ENCODE measurements around the gene NSMCE1. TPM values are rescaled to one million over a fixed set of nuclear protein-coding genes. Genes with fewer than 3 reads are reported as not detected.
A peak's percentile ranks its signal among the peaks of the same experiment; 100 is the strongest.

NSMCE1 gene
- total RNA-seq, 4 donors from 2014 or later, result 22.4 to 92.4 (median 29.5) TPM

DNA sequence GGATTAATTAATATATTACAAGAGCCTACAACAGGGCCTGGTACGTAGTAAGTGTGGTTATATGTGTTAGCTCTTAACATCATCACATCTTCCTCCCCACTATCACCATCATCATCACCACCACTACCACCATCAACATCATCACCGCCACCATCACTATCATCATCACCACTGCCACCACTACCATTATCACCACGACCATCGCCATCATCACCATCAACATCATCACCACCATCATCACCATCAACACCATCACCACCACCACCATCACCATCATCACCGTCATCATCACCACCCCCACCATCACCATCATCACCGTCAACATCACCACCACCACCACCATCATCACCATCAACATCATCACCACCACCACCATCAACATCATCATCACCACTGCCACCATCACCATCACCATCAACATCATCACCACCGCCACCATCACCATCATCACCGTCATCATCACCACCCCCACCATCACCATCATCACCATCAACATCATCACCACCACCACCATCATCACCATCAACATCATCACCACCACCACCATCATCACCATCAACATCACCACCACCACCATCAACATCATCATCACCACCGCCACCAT is 37.4 kb upstream of the NSMCE1 start:
- intact Hi-C loops (cut with DNase I), result no loop called here
- 89 to 91% methylated on average over 9 of the region's 9 CpGs for WGBS, 2 donors
- Histone ChIP-seq H3K9me3 (no peaks in the 10 kb centered on the region), H3K4me3 (no peak overlapping the region), H3K27me3 (no peaks in the 10 kb centered on the region), H3K4me1 (peaks cover 0 to 12% (median 11%) of the 10 kb centered on the region in 3 donors), H3K36me3 (no peaks in the 10 kb centered on the region), H3K27ac (peak overlapping the region in 2 of 4 donors; percentile 43 to 55)
- no peak for TF ChIP-seq POLR2A (IDR thresholded peaks at IDR 0.05)
- TF ChIP-seq, protein P1, sequence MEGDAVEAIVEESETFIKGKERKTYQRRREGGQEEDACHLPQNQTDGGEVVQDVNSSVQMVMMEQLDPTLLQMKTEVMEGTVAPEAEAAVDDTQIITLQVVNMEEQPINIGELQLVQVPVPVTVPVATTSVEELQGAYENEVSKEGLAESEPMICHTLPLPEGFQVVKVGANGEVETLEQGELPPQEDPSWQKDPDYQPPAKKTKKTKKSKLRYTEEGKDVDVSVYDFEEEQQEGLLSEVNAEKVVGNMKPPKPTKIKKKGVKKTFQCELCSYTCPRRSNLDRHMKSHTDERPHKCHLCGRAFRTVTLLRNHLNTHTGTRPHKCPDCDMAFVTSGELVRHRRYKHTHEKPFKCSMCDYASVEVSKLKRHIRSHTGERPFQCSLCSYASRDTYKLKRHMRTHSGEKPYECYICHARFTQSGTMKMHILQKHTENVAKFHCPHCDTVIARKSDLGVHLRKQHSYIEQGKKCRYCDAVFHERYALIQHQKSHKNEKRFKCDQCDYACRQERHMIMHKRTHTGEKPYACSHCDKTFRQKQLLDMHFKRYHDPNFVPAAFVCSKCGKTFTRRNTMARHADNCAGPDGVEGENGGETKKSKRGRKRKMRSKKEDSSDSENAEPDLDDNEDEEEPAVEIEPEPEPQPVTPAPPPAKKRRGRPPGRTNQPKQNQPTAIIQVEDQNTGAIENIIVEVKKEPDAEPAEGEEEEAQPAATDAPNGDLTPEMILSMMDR (IDR thresholded peaks at IDR 0.05), result no peak
- DNase-seq, result no peak

DNA sequence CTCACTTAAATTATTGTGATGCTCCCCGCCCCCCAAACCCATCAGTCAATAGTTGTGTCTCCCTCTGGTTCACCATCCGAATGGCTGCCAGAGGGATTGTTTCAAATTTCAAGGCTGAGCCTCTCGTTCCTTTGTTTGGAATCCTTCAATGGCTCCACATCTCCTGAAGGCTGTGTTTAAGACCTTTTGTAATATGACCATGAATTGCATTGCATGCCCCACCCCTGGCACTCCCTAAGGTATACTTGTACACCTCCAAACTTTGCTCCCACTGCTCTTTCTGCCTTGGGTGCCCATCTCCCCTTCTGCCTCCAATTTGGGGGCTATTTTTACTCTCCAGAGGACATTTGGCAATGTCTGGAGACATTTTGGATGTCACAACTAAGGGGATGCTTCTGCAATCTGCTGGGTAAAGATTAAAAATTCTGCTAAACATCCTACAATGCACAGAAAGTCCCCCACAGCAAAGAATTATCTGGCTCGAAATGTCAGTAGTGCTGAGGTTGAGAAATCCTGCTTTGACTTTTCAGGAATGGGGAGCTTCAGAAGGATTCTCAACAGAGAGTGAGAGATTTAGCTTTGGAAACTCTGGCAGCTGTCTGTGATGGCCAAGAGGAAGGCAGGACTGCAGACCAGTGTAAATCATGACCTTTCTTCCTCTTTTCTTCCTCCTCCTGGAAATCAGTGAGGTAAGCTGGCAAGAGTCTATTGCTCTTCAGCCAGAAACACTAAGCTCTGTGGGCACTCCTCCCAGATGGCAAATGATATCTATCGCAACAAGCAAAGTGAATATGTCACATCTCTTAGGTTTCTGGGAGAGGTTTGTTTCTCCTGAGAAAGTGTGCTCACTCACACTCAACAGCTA is 36.5 kb upstream of the NSMCE1 start:
- no peaks in the 10 kb centered on the region for H3K27me3 ChIP-seq
- peak overlapping the region in 2 of 4 donors; percentile 43 to 55 for H3K27ac ChIP-seq
- H3K36me3 ChIP-seq, result no peaks in the 10 kb centered on the region
- H3K9me3 ChIP-seq, result no peaks in the 10 kb centered on the region
- 42 to 54% methylated on average over 5 of the region's 5 CpGs for WGBS, 2 donors
- no peak for DNase-seq
- H3K4me1 ChIP-seq, result peaks cover 0 to 12% (median 11%) of the 10 kb centered on the region in 3 donors
- intact Hi-C loops (cut with DNase I), result no loop called here
- no peak overlapping the region for H3K4me3 ChIP-seq
- TF ChIP-seq, protein P1 (IDR thresholded peaks at IDR 0.05), result no peak
- no peak for TF ChIP-seq POLR2A (IDR thresholded peaks at IDR 0.05)

DNA sequence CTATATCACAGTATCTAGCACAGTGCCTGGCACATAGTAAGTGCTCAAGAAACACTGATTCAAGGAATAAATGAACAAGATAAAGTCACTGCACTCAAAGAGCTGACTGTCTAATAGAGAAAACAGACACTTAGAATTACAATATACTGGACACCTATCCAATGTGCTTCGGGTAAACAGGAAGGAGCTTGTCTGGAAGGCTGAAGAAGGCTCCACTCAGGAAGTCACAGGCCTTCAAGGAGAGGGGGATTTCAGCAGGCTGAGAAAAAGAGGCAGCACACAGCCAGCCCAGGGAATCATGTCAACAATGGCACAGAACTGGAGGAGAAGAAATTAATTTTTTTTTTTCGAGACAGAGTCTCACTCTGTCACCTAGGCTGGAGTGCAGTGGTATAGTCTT is 35.5 kb upstream of the NSMCE1 start:
- DNase-seq, result no peak
- TF ChIP-seq, protein P1 (IDR thresholded peaks at IDR 0.05), result no peak
- Histone ChIP-seq H3K4me3 (no peak overlapping the region), H3K27ac (no peak overlapping the region), H3K36me3 (no peaks in the 10 kb centered on the region), H3K4me1 (peaks cover 0 to 12% (median 11%) of the 10 kb centered on the region in 3 donors), H3K27me3 (no peaks in the 10 kb centered on the region), H3K9me3 (no peaks in the 10 kb centered on the region)
- WGBS, 2 donors, result 56 to 58% methylated on average over 2 of the region's 2 CpGs
- intact Hi-C loops (cut with DNase I), result no loop called here

DNA sequence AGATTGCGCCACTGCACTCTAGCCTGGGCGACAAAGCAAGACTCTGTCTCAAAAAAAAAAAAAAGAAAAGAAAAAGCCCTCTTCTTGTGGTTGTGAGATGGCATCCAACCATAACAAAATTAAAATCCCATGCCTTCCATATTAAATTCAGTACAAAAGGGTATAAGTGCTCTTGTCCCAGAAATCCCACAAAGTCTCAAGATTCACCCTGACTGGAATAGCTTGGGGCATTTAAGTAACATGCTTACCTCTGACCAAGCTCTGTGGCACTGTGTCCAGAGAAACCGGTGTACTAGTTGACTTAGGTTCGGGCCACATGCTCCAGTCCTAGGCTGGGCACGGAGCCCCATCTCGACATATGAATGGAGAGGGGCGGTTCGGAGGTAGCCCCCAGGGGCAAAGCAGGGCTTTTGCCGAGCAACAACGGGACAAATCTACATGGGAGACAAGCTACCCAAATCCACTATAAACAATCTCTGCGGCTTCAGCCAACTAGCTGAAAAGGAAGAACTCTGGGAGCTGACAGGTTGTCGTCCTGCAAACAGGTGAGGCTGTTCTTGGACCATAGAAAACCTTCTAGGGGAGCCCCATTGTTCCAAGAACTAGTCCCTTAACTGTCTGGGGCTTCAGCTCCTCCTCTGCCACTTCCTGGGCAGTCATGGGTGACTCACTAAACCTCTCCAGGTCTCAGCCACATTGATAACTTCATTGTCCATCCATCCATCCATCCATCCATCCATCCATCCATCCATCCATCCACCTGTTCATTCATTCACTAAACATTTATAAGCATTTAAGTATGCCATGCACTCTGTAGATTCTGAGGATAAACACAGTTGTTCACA is 34.9 kb upstream of the NSMCE1 start:
- Histone ChIP-seq H3K36me3 (no peaks in the 10 kb centered on the region), H3K4me1 (peaks cover 0 to 12% (median 11%) of the 10 kb centered on the region in 3 donors), H3K27me3 (no peaks in the 10 kb centered on the region), H3K4me3 (no peak overlapping the region), H3K27ac (no peak overlapping the region), H3K9me3 (no peaks in the 10 kb centered on the region)
- TF ChIP-seq, protein P1 (IDR thresholded peaks at IDR 0.05), result no peak
- no peak for TF ChIP-seq POLR2A (IDR thresholded peaks at IDR 0.05)
- intact Hi-C loops (cut with DNase I), result no loop called here
- WGBS, 2 donors, result 83 to 86% methylated on average over 12 of the region's 12 CpGs
- no peak for DNase-seq

All from esophagus squamous epithelium (tissue), 5 donors.